HG03025 (cell line): ENCODE data around the gene SLC39A5.
"Not testable (repeated sequence)": the region's sequence is repeated elsewhere in the genome, so short reads cannot be mapped to it uniquely, and the experiment has no call there.

Source experiments
- ATAC-seq: cut with Tn5 transposase; IDR thresholded peaks from one replicate; pipeline ENCODE4 v1.9.1; 2021; ENCODE audit warnings: mild to moderate bottlenecking, moderate library complexity; ENCODE audit not compliant: unreplicated experiment, low FRiP score

Gene SLC39A5

DNA sequence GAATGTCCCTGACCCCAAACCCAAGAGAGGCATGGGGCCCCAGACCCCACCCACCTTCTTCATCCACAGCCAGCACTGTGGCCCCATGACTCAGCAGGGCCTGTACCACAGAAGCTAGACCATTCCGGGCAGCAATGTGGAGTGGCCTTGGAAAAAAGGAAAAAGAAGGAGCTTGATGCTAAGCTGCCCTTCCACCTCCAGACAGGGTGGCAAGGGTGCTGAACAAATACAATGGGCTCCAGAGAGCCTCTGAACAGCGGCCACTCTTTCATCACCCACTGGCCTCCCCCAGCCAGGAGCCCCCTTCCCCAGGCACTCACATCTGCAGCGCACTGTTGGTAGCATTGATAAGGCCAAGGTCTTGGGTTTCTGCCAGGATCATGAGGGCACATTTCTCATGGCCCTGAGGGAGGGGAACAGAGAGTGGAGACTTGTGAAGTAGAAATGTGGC is 13.9 kb downstream of the SLC39A5 start:
- ATAC-seq = no peak

DNA sequence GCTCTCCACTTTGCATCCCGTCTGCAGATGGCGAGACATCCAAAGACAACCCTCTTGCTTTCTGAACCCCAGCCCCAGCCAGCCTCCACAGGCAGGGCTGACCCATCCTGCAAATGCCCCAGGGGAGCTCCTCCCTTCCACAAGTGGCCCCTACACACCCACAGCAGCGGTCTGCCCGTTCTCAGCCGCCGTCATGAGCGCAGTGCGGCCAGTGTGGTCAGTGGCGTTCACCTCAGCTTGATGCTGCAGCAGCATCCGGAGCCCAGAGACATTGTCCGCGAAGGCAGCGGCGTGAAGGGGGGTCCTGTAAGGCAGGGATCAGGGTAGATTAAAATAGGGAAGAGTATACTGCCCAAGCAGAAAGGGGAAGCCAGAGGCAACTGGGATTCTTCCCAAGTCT is 14.6 kb downstream of the SLC39A5 start:
- no peak for ATAC-seq

DNA sequence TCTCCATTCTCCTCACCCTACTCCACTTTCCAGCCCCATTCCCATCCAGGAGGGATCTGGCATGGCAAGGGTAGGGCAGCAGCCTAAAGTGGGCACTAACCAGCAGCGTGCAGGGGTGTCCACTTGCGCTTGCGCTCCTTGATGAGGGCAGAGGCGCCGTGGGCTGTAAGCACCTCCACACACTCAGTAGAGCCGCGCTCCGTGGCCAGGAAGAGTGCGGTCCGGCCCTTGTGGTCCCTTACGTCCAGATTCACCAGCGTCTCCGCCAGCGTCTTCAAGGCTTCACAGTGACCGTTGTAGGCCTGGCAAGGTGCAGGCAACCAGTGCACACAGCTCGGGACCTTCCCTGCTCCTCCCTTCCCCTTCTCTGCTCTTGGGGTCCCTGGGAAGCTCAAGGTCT is 18.1 kb downstream of the SLC39A5 start:
- no peak for ATAC-seq

DNA sequence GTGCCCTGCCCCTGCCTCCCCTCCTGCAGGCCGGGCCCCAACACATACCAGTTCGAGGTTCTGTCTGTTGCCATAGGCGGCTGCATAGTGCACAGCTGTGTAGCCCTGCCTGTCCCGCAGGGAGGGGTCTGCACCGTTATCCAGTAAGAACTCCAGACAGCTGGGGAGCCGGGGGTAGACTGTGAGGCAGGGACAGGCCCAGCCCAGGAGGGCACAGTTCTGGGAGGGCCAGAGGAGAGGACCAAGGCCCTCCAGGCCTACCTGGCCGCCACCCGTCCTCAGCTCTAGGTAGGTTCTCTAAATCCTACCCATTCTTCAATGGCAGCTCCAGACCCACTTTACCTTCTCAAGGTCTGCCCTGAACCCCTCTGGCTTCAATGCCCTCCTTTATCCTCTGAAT is 18.9 kb downstream of the SLC39A5 start:
- ATAC-seq = no peak

DNA sequence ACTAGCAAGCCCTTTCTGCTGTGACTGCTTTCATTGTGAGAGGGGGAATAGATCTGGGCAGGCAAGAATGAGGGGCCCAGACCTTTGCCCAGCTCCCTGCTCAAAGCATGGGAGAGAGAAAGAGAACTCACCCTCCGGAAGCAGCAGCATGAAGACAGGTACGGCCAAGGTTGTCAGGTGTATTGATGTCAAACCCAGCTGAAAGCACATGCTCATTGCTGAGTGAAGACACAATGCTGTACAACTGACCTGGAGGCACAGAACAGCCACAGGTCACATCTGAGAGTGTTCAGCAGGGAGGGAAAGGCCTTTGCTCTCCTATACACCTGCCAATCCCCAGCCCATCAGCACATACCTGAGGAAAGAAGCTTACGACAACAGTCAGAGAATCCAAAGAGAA is 22.8 kb downstream of the SLC39A5 start:
- ATAC-seq = no peak

DNA sequence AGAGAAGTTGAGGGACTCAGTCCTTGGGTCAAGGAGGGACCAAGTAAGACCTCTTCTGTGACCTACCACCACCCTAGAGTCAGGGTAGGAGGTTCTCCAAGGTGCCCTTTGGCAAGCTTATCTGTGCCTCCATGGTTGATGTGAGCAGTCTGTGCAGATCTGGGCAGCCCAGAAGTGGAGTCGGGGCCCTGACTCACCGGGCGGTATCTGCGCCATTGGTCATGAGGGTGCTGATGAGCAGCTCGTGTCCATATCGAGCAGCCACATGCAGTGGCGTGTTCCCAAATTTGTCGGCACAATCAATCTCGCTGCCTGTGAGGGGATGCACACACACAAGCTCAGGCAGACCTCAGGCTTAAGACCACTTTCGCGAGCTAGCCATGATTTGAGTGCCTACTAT is 23.2 kb downstream of the SLC39A5 start:
- ATAC-seq = no peak

DNA sequence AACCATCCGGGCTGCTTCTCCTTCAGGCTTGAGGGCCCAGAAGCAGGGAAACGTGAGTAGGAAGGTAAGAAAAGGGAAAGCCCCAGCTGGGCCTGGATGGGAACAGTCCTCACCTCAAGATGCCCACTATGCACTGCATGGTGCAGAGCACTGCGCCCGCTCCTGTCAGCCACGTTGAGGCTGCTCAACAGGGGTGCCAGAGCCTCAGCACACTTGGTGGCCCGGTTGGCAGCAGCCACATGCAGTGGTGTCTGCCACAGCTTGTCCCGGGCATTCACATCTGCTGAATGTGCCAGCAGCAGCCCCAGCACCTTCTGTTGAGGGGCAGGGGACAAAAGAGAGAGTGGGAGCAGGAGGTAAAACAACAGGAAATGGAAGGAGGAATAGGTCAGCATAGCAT is 25.8 kb downstream of the SLC39A5 start:
- no peak for ATAC-seq

DNA sequence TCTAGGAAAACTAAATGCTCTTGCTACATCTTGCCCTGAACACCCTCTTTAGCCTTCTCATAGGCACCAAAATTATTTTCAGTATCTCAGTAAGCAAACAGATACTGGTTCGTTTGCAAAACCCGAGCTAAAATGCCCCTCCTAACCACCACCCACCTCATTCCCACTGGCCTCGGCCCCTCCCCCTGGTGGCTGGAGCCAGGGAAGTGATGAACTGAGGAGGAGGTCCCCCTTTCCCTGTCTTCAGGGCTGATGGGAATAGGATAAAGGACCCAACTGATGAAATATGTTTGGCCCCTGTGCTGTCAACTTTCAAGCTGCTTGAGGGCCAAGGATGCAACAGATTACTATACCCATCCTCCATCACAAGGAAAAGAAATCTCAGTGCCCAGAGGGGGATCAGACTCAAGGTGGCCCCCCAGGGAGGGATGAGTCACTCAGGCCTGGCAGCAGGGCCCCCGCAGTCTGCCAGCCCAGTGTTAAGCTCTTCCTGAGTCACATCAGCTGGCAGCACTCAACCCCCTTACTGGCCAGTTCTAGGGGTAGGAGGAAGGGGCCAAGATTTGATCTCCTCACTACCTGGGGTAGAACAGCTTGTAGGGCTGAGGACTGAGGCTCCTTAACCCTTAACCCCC is 26.6 kb downstream of the SLC39A5 start:
- ATAC-seq = no peak

DNA sequence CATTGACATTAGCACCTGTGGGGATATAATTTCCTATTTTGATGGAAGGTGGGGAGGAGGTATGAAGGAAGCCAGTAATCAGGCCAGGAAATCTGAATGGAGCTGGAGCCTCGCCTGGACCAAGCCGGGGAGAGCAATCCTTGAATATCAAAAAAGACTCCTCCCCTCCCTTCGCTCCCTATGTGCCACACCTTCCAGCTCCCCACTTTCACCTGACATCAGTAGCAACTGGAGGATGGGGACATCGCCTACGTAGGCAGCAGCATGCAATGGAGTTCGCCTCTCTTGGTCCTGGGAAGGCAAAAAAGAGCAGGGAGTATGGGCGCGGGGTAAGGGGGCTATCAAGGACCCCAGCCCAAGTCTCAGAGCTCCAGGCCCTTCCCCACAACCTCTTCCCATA is 27.2 kb downstream of the SLC39A5 start:
- ATAC-seq = no peak

DNA sequence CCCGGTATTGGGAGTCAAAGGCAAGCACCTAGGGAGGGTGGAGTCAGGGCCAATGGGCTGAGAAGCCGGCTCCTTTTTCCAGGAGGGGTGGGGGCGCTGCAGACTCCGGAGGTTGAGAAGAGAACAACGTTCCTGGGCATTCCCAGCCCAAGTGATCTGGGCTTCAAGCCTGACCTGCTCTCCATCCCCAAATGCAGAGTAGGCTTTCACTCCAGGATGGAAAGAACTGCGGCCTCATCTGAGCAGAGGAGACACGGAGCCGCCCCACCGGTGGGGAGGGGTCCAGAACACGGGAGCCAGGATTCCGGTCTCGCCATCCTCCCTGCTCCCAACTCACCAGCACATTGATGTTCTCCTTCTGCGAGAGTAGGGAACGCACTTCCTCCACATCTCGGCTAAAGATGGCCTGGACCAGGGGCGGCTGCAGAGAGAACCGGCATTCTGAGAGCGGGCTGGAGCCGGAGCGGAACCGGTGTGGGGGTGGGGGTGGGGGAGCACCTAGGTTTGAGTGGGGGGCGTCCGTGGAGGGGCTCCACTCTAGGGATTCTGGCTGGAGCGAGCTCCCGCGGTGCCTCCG is 27.7 kb downstream of the SLC39A5 start:
- ATAC-seq = no peak

DNA sequence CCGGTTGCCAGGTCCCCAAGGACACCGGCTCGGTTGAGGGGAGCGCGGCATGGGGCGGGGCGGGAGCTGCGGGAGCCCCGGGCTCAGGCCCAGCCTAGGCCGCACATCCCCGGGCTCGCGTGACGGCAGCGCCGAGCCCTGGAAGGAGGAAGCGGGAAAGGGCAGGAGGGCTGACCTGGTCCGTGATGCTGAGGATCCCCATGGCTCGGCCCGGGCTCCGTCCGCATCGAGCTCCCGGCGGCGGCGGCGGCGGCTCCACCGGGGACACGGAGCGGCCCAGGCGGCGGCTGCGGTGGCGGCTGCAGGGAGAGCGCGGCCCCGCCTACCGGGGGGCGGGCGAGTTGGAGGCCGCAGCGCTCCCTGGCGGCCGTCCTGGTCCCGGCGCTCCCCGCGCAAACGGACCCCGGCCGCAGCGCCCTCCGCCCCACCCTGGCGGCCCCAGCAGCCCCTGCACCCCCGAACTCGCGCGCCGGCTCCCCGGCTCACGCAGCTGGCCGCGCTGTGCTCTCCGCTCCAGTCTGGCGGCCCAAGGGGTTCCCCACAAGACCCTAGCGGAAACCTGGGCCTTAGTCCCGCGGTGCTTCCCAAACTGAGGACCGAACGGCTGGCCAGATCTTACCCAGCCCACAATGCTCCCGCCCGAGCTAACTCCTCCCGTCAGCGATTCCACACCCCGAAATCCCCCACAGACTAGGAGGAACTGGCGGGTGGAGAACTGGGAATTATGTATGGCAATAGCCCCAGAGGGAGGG is 28.4 kb downstream of the SLC39A5 start, which contains the start of gene ANKRD52:
Gene ANKRD52 (minus strand): TSS at position 317 of the 752 bp plus-strand sequence. CDS start 115 bp downstream, at position 202.
- peak; percentile 68 for ATAC-seq

DNA sequence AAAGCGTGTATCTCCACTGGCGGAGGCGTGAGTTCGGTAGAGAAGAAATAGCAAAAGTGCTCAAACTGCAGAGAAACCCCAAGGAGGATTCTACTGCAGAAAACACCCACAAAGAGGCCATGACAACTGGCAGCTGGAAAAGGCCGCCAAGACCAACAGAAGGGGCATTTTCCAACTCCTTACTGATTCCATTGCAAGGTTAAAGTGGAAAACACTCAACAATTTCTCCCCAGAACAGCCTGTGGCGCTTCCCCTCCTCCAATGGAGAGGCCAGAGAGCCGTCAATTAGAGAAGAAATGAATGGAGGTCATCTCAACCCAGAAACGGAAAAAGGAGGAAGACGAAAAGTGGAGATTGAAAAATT is 29.0 kb downstream of the SLC39A5 start:
- no peak for ATAC-seq

DNA sequence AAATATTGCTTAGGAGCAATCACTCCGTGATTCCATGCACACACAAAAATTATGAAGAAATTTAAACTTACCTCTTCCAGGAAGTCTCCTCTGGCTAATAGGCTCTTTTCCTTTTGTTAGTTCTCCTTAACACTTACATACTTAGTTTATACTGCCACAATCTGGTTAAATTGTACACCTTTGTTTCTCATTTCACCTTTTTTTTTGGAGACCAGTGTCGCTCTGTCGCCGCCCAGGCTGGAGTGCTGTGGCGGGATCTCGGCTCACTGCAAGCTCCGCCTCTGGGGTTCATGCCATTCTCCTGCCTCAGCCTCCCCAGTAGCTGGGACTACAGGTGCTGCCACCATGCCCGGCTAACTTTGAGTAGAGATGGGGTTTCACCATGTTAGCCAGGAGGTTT is 30.5 kb downstream of the SLC39A5 start:
- ATAC-seq = no peak

DNA sequence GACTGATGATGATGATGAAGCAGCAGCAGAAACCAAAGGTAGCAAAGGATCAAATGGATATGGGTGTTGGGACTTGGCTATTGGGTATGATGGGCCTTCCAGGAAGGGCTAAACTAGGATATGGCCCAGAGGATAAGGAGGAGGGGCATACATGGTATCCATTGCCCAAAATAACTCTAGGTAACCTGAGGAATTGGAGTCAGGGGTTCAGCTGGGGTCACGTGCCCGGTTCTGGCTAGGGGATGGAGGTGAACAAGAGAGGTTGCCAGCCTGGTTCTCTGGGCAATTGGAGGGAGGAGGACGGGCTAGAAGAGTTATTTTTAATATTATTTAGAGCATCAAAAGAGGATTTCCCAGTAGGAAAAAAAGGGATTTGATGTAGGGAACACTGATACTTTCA is 31.1 kb downstream of the SLC39A5 start:
- ATAC-seq = no peak

DNA sequence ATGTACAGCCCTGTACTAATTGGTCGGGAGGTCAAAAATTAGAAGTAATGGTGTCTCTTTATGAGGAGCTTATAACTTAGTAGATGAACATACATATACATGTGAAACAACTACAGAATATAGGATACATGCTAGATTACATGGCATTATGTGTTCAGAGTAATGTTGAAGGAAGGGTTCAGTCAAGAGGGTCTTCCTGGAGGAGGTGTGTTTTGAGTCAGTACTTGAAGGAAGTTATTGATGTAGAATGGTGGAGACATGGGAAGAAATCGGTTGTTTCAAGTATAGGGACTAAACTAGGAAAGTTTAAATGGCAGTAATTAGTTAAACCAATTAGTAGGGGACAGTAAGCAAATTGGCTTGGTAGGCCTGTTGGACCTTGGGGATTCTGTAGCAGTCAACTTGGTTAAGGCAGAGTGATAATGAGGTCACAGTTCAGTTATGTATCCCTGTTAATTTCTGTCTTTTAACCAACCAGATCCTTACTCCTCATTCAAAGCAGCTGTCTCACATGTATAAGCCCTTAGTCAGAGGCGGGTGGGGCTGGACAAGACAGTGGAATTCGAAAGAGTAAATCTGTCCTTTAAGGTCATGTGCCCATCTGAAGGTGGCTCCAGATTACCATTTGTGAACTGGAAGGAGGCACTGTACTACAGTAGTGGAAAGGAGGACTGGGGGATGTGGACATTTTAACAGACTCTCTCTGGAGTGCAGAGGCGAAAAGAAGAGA is 31.8 kb downstream of the SLC39A5 start:
- ATAC-seq = no peak

DNA sequence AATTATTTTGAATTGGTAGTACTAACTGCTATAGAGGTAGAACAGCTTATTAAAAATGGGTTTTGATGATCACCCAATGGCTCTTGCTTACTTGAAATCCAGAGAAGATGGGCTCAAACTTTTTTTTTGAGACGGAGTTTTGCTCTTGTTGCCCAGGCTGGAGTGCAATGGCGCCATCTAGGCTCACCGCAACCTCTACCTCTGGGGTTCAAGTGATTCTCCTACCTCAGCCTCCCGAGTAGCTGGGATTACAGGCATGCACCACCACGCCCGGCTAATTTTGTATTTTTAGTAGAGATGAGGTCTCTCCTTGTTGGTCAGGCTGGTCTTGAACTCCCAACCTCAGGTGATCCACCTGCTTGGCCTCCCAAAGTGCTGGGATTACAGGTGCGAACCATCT is 33.1 kb downstream of the SLC39A5 start:
- not testable (repeated sequence) for ATAC-seq

DNA sequence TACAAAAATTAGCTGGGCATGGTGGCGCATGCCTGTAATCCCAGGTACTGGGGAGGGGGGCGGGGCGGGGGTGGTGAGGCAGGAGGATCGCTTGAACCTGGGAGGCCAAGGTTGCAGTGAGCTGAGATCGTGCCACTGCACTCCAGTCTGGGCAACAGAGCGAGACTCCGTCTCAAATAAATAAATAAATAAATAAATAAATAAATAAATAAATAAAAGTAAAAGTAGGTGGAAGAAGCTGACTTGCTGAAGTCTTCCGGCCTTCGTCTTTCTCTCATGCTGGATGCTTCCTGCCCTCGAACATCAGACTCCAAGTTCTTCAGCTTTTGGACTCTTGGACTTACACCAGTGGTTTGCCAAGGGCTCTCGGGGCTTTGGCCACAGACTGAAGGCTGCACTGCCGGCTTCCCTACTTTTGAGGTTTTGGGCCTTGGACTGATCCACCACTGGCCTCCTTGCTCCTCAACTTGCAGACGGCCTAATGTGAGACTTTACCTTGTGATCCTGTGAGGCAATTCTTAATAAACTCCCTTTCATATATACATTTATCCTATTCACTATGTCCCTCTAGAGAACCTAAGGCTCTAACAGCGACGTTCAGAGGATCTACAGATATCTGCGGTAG is 36.3 kb downstream of the SLC39A5 start:
- ATAC-seq = not testable (repeated sequence)

DNA sequence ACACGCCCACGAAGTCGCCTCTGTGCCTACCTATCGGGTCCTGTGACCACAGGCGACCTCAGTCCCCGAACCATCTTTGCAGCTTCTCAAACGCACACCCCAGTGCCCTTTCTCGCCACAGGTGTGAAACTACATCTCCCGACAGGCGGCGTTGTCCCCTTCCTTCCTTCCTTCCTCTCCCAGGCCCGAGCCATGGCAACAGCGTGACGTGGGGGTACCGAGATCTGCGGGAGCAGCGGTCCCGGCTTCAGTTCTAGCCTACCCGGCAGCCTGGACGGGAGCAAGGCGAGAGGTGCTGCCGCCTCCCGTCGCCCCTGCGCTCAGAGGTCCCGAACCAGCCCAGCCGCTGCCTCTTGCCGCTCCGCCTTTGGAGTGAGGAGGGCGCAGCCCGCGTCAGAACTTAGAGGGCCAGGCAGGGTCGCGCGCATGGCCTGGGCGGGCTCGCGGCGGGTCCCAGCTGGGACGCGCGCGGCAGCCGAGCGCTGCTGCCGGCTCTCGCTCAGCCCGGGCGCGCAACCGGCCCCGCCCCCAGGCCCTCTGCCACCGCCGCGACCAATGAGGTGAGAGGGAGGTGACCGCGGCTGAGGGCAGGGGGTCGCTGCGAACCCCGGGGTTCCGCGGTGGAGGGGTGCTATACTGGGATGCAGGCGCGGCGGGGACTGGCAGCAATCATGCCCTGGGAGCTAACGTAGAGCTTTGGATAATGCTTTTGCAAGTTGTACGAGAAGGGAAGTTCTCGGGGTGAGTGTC is 37.0 kb downstream of the SLC39A5 start, which contains the start of gene COQ10A:
Gene COQ10A (plus strand): TSS at position 250 of the 750 bp plus-strand sequence. CDS start 177 bp downstream, at position 427.
- peak; percentile 71 for ATAC-seq

DNA sequence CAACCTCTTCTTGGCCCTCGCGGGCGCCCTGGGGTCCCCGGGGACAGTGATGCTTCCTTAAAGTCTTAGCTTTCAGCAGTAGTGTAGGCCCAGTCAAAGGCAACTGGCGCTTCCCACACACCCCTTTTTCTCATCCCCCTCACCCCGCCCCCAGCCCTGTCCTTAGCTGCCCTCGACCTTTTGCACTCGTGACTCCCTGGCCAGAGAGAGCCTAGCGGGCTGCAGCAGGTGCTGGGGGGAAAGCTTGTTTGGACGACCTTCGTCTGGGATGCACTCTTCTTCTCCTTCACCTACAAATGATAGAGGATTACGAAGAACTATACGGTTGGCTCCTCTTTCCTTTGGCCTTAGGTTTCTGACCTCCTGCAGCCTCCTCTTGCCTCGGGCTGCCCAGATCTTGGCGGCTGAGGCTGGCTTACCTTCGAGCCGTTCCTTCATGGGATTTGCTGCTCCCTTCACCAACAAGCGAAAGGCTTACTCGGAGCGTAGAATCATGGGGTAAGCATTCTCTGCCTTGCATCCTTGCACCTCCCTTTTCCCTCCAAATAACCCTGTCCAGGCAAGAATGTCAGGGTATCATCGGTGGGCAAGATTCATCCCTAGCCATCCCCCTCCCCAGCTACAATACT is 37.7 kb downstream of the SLC39A5 start:
- ATAC-seq = peak; percentile 21
